Glutamatergic neuron (in vitro differentiated cells): ENCODE data around the gene MSMO1. TPM values are rescaled to one million over a fixed set of nuclear protein-coding genes. Genes with fewer than 3 reads are reported as not detected.

Source experiments
- DNase-seq: peaks from one replicate; pipeline ENCODE4 v3.0.0; 2022
- H3K27ac Mint-ChIP-seq: one replicate; pipeline ENCODE4 v1.8.0; 2020; ENCODE audit warnings: mild to moderate bottlenecking, mixed read lengths, inconsistent platforms; ENCODE audit not compliant: unreplicated experiment
- H3K27me3 Mint-ChIP-seq: one replicate; pipeline ENCODE4 v1.8.0; 2020; ENCODE audit warnings: mild to moderate bottlenecking, moderate library complexity, mixed read lengths, inconsistent platforms; ENCODE audit not compliant: unreplicated experiment
- H3K36me3 Mint-ChIP-seq: one replicate; pipeline ENCODE4 v1.8.0; 2020; ENCODE audit warnings: mild to moderate bottlenecking, mixed read lengths, inconsistent platforms; ENCODE audit not compliant: unreplicated experiment
- H3K4me1 Mint-ChIP-seq: one replicate; pipeline ENCODE4 v1.8.0; 2020; ENCODE audit warnings: mild to moderate bottlenecking, low read depth, mixed read lengths, inconsistent platforms; ENCODE audit not compliant: unreplicated experiment
- H3K4me3 Mint-ChIP-seq: one replicate; pipeline ENCODE4 v1.8.0; 2020; ENCODE audit warnings: mild to moderate bottlenecking, mixed read lengths, inconsistent platforms; ENCODE audit not compliant: unreplicated experiment
- H3K9me3 Mint-ChIP-seq: one replicate; pipeline ENCODE4 v1.8.0; 2020; ENCODE audit warnings: mild to moderate bottlenecking, moderate library complexity, mixed read lengths, inconsistent platforms; ENCODE audit not compliant: unreplicated experiment
- total RNA-seq: library from RNA; stranded (reverse); fragmentation: NEBNext Ultra II Directional; extraction: Animal tissue kit (Norgen Biotek cat#: 25700); gene quantifications from one replicate; pipeline ENCODE4 v1.2.1, GENCODE V29; 2021; ENCODE audit not compliant: unreplicated experiment
- TF ChIP-seq, protein P1 (sequence below): fragments of 200-600 bp; sonication (generic); IDR thresholded peaks from one replicate; pipeline ENCODE4 v1.5.0; 2021; ENCODE audit not compliant: partially characterized antibody, unreplicated experiment

The MSMO1 gene
- total RNA-seq, 1 donor from 2014 or later: 180 TPM

DNA sequence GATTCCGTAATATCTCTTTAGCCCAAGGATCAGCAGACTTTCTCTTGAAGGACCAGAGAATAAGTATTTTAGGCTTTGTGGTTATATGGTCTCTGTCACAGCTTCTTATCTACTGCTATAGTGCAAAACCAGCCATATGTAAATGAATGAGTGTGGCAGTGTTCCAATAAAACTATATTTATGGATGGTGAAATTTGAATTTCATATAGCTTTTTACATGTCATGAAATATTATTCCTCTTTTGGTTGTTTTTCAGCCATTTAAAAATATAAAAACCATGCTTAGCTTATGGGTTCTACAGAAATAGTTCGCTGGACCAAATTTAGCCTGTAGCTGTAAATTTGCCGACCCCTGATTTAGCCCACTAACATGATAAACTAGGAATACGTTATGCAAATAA, 18.0 kb upstream of the MSMO1 start:
- TF ChIP-seq, protein P1, sequence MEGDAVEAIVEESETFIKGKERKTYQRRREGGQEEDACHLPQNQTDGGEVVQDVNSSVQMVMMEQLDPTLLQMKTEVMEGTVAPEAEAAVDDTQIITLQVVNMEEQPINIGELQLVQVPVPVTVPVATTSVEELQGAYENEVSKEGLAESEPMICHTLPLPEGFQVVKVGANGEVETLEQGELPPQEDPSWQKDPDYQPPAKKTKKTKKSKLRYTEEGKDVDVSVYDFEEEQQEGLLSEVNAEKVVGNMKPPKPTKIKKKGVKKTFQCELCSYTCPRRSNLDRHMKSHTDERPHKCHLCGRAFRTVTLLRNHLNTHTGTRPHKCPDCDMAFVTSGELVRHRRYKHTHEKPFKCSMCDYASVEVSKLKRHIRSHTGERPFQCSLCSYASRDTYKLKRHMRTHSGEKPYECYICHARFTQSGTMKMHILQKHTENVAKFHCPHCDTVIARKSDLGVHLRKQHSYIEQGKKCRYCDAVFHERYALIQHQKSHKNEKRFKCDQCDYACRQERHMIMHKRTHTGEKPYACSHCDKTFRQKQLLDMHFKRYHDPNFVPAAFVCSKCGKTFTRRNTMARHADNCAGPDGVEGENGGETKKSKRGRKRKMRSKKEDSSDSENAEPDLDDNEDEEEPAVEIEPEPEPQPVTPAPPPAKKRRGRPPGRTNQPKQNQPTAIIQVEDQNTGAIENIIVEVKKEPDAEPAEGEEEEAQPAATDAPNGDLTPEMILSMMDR: no peak
- no peak overlapping the region for H3K27ac Mint-ChIP-seq
- H3K4me1 Mint-ChIP-seq: no peaks in the 10 kb centered on the region
- DNase-seq: no peak
- no peaks in the 10 kb centered on the region for H3K27me3 Mint-ChIP-seq
- no peaks in the 10 kb centered on the region for H3K36me3 Mint-ChIP-seq
- no peak overlapping the region for H3K4me3 Mint-ChIP-seq
- no peaks in the 10 kb centered on the region for H3K9me3 Mint-ChIP-seq

GRCh38 chr4:165312506-165312905, 15.0 kb upstream of the MSMO1 start:
- H3K27ac Mint-ChIP-seq: no peak overlapping the region
- H3K4me1 Mint-ChIP-seq: no peaks in the 10 kb centered on the region

DNA sequence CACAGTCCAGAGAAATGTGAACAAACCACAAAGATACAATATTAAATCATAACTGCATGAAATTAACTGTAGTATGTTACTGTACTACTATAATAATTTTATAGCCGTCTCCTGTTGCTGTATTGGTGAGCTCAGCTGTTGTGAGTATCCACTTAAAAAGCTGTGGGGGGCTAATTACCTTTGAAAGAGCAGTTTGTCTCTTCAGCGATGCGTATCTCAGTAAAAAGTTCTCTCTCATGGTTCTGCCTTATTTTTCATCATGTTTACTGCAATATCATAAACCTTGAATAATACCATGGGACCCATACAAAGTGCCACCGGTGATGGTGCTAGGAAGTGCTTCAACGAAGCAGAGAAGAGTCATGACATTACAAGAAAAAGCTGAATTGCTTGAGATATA, 8.4 kb upstream of the MSMO1 start:
- no peak for DNase-seq
- Mint-ChIP-seq H3K27me3 (no peaks in the 10 kb centered on the region), H3K27ac (no peak overlapping the region)

More at GRCh38 chr4:165312506-165312905, 15.0 kb upstream of the MSMO1 start:
- no peak for DNase-seq
- no peaks in the 10 kb centered on the region for H3K36me3 Mint-ChIP-seq
- TF ChIP-seq, protein P1: no peak
- H3K4me3 Mint-ChIP-seq: no peak overlapping the region
- no peaks in the 10 kb centered on the region for H3K27me3 Mint-ChIP-seq
- no peaks in the 10 kb centered on the region for H3K9me3 Mint-ChIP-seq

GRCh38 chr4:165319509-165319908, 8.0 kb upstream of the MSMO1 start:
- H3K27ac Mint-ChIP-seq: no peak overlapping the region
- no peaks in the 10 kb centered on the region for H3K27me3 Mint-ChIP-seq
- H3K4me3 Mint-ChIP-seq: no peak overlapping the region
- TF ChIP-seq, protein P1: no peak
- DNase-seq: no peak
- H3K4me1 Mint-ChIP-seq: no peaks in the 10 kb centered on the region
- H3K9me3 Mint-ChIP-seq: no peaks in the 10 kb centered on the region
- no peaks in the 10 kb centered on the region for H3K36me3 Mint-ChIP-seq

More for the DNA sequence above, 8.4 kb upstream of the MSMO1 start:
- Mint-ChIP-seq H3K4me3 (no peak overlapping the region), H3K36me3 (no peaks in the 10 kb centered on the region), H3K4me1 (no peaks in the 10 kb centered on the region), H3K9me3 (no peaks in the 10 kb centered on the region)
- TF ChIP-seq, protein P1: no peak

DNA sequence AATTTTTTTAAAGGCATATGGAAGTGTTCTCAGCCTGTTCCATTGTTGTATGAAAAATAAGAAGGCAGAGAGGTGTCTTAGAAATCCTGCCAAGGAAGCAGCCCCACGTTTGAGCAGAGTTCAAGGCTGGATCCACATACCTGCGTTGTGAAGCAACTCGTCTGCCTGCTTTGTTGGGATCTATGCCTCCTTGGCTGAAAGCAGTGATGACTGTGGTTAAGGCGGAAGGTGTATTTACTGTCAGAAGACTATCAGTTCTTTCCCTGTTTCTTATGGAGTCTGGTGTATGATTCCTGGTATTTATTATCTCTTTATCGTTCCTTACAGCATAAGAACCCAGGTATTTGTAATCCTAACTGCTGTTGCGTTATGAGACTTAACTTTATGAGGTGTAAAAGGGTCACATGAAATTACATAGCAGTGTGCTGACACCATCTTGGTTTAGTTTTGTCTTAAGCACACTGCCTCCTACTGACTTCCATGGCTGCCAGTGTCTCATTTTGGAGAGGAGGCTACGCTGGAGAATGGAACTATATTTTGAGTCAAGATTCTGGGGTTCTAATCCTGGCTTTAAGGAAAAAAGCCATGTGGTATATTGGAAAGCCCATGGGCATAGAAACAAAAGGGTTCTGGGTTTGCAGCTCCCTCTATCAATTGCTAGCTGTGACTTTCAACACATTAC, 3.1 kb upstream of the MSMO1 start:
- TF ChIP-seq, protein P1: no peak
- no peaks in the 10 kb centered on the region for H3K9me3 Mint-ChIP-seq
- H3K4me3 Mint-ChIP-seq: no peak overlapping the region
- peaks cover 6% of the 10 kb centered on the region for H3K36me3 Mint-ChIP-seq
- H3K4me1 Mint-ChIP-seq: peaks cover 3% of the 10 kb centered on the region
- H3K27ac Mint-ChIP-seq: no peak overlapping the region
- no peak for DNase-seq
- peaks cover 2% of the 10 kb centered on the region for H3K27me3 Mint-ChIP-seq
